ENCODE data around the gene CNR2. TPM values are rescaled to one million over a fixed set of nuclear protein-coding genes. Genes with fewer than 3 reads are reported as not detected.

Gene CNR2
- total and polyA plus RNA-seq, 2 of the 4 experiments (the other 2 are of a cell fraction) = not detected

DNA sequence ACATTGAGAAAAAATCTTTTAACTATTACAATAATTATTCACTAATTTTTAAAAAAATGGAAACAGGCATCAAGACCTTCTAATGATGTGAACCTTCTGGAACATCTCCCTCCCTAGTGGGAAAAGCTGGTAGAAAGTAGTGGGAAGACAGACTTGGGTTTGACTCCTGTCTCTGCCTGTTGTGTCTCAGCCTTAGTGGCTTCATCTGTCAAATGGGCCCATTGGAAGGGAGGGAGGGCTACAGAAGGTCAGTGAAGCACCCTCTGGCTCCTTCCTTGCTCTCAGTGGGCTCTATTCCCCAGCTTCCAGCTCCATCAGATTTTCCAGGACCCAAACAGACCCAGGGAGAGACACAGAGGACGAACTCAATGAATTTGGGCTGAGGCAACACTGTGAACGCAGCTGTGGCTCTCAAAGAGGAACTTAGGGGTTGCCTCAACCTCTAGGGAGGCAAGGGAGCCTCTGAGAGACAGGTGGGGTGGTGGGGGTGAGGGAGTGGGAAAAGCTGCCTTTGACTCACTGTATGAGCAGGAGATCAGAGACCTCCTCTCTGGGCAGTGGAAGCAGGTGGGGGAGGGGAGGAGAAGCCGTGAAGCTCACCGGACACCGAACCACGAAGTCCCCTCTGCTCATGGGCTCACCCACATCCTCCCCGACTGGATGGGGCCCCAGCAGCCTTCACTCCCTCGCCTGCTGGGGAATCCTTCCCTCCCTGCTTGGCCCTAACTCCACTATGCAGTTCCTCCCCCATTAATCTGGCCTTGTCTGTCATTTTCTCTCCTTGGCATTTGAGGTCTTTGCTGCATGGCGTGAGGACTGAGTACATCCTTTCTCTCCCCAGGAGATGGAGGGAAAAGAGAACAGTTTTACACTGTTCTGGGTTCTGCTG is 4.5 kb downstream of the CNR2 start:
- dilution Hi-C loops (cut with HindIII; ENCODE audit: low sequenced_read_pairs, unreplicated experiment) (no loop called here), in situ Hi-C loops (cut with MboI; ENCODE audit: low sequenced_read_pairs) (no loop called here), intact Hi-C loops (cut with micrococcal nuclease) (no loop called here)
- H3K4me2 ChIP-seq (ENCODE audit: low read depth, low read length) = no peak overlapping the region
- H2AK5ac ChIP-seq (ENCODE audit: low read depth, low read length) = no peak overlapping the region
- no peak overlapping the region for H2BK120ac ChIP-seq (ENCODE audit: low read depth, low read length)
- DNase-seq (no peak), ATAC-seq (ENCODE audit: low read depth) (no peak)
- H3K36me3 ChIP-seq (ENCODE audit: control insufficient read depth, insufficient read depth, low read length) = no peaks in the 10 kb centered on the region
- H3K27ac ChIP-seq (ENCODE audit: insufficient read depth, low read length) = no peak overlapping the region
- no peak overlapping the region for H3K4me3 ChIP-seq (ENCODE audit: insufficient read depth, low read depth, low read length)
- no peaks in the 10 kb centered on the region for H3K4me1 ChIP-seq (ENCODE audit: control insufficient read depth, insufficient read depth, low read length)
- H2BK15ac ChIP-seq (ENCODE audit: low read depth, low read length) = no peak overlapping the region
- H3K4ac ChIP-seq (ENCODE audit: low read depth, low read length) = no peak overlapping the region
- H4K5ac ChIP-seq (ENCODE audit: low read depth, low read length) = no peak overlapping the region
- H2BK5ac ChIP-seq (ENCODE audit: low read depth, low read length, poor library complexity, severe bottlenecking) = no peak overlapping the region
- 0 out of 2 replicates have a peak, but pooled peaks cover 4% of the 10 kb centered on the region for H3K9me1 ChIP-seq (ENCODE audit: insufficient read depth, low read length)
- 38% methylated on average over 2 of the region's 9 CpGs; no CpG with 5 or more reads in 1 of the 2 experiments for WGBS, 2 experiments (ENCODE audit: extremely low coverage in 2 of 2, insufficient read length in 1 of 2)
- POLR2A ChIA-PET (ENCODE audit: unreplicated experiment) = no interaction called here
- no peak overlapping the region for H2BK20ac ChIP-seq (ENCODE audit: low read depth, low read length)
- no peak overlapping the region for H3K18ac ChIP-seq (ENCODE audit: low read depth, low read length)
- TF ChIP-seq FOS (IDR thresholded peaks at IDR 0.05; ENCODE audit: low read depth, low read length) (no peak), MXI1 (IDR thresholded peaks at IDR 0.05; ENCODE audit: borderline replicate concordance, low read depth, low read length) (no peak), MAFK (IDR thresholded peaks at IDR 0.05; ENCODE audit: low read depth, low read length) (no peak), BHLHE40 (IDR thresholded peaks at IDR 0.05; ENCODE audit: low read depth, low read length) (no peak), RCOR1 (IDR thresholded peaks at IDR 0.05; ENCODE audit: insufficient replicate concordance, low read length) (no peak), SMC3 (IDR thresholded peaks at IDR 0.05; ENCODE audit: low read depth, low read length) (no peak), CHD1 (IDR thresholded peaks at IDR 0.05; ENCODE audit: low read depth, low read length) (no peak), POLR2A (IDR thresholded peaks at IDR 0.05; ENCODE audit: low read depth, low read length) (no peak), CEBPB (IDR thresholded peaks at IDR 0.05; ENCODE audit: low read depth, low read length) (no peak), ELK1 (IDR thresholded peaks at IDR 0.05; ENCODE audit: borderline replicate concordance, low read depth, low read length) (no peak)
- TF ChIP-seq, protein P1, sequence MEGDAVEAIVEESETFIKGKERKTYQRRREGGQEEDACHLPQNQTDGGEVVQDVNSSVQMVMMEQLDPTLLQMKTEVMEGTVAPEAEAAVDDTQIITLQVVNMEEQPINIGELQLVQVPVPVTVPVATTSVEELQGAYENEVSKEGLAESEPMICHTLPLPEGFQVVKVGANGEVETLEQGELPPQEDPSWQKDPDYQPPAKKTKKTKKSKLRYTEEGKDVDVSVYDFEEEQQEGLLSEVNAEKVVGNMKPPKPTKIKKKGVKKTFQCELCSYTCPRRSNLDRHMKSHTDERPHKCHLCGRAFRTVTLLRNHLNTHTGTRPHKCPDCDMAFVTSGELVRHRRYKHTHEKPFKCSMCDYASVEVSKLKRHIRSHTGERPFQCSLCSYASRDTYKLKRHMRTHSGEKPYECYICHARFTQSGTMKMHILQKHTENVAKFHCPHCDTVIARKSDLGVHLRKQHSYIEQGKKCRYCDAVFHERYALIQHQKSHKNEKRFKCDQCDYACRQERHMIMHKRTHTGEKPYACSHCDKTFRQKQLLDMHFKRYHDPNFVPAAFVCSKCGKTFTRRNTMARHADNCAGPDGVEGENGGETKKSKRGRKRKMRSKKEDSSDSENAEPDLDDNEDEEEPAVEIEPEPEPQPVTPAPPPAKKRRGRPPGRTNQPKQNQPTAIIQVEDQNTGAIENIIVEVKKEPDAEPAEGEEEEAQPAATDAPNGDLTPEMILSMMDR (conservative IDR thresholded peaks at IDR 0.05; ENCODE audit: low read depth, low read length) = no peak
- no peak overlapping the region for H3K9ac ChIP-seq (ENCODE audit: low read depth, low read length)
- CTCF ChIA-PET = interaction anchor here (1.3 kb wide), 1 partner anchor 137 kb away, joined by 3 read pairs; no protein-coding TSS in a partner anchor
- H3K9me3 ChIP-seq (ENCODE audit: control insufficient read depth, insufficient read depth, low read length) = no peaks in the 10 kb centered on the region
- H3K14ac ChIP-seq (replicated peaks; ENCODE audit: low read depth, low read length) = no peak overlapping the region
- no peak overlapping the region for H4K8ac ChIP-seq (ENCODE audit: low read depth in 2 of 2, low read length in 2 of 2)
- no TSS peak for BruUV-seq (replicated peaks)
- no peak overlapping the region for H3K23ac ChIP-seq (ENCODE audit: low read depth, low read length)
- no peaks in the 10 kb centered on the region for H4K20me1 ChIP-seq (ENCODE audit: insufficient read depth, low read length)
- no peak overlapping the region for H2AFZ ChIP-seq (replicated peaks; ENCODE audit: low read length, poor library complexity)
- peaks cover 59% of the 10 kb centered on the region for H3K27me3 ChIP-seq (ENCODE audit: control insufficient read depth, insufficient read depth, low read length)
- no peak overlapping the region for H3K56ac ChIP-seq (ENCODE audit: extremely low read depth, insufficient read depth, low read length)
- H4K91ac ChIP-seq (ENCODE audit: insufficient read depth, low read depth, low read length) = no peak overlapping the region
- H2AK9ac ChIP-seq (replicated peaks; ENCODE audit: low read depth, low read length, poor library complexity) = no peak overlapping the region
- no peaks in the 10 kb centered on the region for H3K79me1 ChIP-seq (ENCODE audit: low read depth in 1 of 2, low read length in 2 of 2)
